CD4-positive, alpha-beta T cell treated with Interleukin-12 subunit alpha and Interleukin-12 subunit beta, for 1 hour (primary cell): Measurements from ENCODE around the gene QRFP.

Experiments used
- DNase-seq: peaks from one replicate; pipeline ENCODE4 v3.0.0-alpha.2; 2020

The QRFP gene

GRCh38 chr9:130888146-130888885 lies 8.3 kb downstream of the QRFP start:
- no peak for DNase-seq

GRCh38 chr9:130887494-130888144 lies 9.0 kb downstream of the QRFP start:
- DNase-seq: no peak

DNA sequence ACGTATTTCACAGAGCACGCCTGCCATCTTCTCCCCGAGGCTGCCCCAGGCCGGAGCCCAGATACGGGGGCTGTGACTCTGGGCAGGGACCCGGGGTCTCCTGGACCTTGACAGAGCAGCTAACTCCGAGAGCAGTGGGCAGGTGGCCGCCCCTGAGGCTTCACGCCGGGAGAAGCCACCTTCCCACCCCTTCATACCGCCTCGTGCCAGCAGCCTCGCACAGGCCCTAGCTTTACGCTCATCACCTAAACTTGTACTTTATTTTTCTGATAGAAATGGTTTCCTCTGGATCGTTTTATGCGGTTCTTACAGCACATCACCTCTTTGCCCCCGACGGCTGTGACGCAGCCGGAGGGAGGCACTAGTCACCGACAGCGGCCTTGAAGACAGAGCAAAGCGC lies 9.6 kb downstream of the QRFP start:
- DNase-seq: no peak

DNA sequence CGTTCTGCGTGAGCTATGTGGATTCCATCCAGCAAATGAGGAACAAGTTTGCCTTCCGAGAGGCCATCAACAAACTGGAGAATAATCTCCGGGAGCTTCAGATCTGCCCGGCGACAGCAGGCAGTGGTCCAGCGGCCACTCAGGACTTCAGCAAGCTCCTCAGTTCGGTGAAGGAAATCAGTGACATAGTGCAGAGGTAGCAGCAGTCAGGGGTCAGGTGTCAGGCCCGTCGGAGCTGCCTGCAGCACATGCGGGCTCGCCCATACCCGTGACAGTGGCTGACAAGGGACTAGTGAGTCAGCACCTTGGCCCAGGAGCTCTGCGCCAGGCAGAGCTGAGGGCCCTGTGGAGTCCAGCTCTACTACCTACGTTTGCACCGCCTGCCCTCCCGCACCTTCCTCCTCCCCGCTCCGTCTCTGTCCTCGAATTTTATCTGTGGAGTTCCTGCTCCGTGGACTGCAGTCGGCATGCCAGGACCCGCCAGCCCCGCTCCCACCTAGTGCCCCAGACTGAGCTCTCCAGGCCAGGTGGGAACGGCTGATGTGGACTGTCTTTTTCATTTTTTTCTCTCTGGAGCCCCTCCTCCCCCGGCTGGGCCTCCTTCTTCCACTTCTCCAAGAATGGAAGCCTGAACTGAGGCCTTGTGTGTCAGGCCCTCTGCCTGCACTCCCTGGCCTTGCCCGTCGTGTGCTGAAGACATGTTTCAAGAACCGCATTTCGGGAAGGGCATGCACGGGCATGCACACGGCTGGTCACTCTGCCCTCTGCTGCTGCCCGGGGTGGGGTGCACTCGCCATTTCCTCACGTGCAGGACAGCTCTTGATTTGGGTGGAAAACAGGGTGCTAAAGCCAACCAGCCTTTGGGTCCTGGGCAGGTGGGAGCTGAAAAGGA lies 10.9 kb downstream of the QRFP start:
- DNase-seq: no peak

DNA sequence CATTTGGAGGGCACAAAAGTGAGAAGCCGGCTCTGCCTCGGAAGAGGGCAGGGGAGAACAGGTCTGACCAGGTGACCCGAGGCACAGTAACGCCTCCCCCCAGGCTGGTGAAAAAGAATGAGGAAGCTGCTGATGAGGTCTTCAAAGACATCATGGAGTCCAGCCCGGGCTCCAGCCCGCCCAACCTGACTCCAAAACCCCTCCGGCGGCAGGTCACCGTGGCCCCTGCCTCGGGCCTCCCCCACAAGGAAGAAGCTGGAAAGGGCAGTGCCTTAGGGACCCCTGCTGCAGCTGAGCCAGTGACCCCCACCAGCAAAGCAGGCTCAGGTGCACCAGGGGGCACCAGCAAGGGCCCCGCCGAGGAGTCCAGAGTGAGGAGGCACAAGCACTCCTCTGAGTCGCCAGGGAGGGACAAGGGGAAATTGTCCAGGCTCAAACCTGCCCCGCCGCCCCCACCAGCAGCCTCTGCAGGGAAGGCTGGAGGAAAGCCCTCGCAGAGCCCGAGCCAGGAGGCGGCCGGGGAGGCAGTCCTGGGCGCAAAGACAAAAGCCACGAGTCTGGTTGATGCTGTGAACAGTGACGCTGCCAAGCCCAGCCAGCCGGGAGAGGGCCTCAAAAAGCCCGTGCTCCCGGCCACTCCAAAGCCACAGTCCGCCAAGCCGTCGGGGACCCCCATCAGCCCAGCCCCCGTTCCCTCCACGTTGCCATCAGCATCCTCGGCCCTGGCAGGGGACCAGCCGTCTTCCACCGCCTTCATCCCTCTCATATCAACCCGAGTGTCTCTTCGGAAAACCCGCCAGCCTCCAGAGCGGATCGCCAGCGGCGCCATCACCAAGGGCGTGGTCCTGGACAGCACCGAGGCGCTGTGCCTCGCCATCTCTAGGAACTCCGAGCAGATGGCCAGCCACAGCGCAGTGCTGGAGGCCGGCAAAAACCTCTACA lies 11.8 kb downstream of the QRFP start:
- no peak for DNase-seq

DNA sequence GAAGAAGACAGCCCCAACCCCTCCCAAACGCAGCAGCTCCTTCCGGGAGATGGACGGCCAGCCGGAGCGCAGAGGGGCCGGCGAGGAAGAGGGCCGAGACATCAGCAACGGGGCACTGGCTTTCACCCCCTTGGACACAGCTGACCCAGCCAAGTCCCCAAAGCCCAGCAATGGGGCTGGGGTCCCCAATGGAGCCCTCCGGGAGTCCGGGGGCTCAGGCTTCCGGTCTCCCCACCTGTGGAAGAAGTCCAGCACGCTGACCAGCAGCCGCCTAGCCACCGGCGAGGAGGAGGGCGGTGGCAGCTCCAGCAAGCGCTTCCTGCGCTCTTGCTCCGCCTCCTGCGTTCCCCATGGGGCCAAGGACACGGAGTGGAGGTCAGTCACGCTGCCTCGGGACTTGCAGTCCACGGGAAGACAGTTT lies 12.5 kb downstream of the QRFP start:
- DNase-seq: no peak

DNA sequence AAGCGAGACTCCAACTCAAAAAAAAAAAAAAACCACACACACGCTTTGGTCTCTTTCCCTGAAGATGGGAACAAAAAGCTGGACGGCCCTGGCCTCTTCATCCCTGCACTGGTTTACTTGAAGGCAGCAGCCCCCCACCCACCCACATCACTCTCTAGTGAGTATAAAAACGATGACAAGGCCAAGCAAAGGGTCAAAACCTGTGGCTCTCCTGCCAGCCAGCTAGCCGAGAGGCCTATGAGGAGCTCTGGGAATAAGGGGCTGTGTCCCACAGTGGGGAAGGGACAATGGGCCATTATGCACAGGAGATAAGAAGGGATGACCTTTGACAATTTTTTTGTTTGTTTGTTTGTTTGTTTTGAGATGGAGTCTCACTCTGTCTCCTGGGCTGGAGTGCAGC lies 13.1 kb downstream of the QRFP start:
- no peak for DNase-seq

GRCh38 chr9:130882696-130883225 lies 13.9 kb downstream of the QRFP start:
- DNase-seq: no peak

DNA sequence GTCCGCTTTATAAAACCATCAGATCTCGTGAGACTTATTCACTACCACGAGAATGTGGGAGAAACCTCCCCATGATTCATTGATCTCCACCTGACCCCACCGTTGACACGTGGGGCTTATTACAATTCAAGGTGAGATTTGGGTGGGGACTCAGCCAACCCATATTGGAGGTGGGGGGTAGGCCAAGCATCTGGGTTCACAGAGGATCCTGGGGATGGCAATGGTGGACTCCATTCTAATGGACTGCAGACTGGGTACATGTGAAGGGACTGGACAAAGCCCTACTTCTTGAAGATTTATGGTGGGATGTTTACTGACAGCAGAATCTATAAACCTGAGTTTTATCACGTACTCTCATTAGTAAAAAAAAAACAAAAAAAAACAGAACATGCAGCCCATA lies 15.1 kb downstream of the QRFP start:
- no peak for DNase-seq

DNA sequence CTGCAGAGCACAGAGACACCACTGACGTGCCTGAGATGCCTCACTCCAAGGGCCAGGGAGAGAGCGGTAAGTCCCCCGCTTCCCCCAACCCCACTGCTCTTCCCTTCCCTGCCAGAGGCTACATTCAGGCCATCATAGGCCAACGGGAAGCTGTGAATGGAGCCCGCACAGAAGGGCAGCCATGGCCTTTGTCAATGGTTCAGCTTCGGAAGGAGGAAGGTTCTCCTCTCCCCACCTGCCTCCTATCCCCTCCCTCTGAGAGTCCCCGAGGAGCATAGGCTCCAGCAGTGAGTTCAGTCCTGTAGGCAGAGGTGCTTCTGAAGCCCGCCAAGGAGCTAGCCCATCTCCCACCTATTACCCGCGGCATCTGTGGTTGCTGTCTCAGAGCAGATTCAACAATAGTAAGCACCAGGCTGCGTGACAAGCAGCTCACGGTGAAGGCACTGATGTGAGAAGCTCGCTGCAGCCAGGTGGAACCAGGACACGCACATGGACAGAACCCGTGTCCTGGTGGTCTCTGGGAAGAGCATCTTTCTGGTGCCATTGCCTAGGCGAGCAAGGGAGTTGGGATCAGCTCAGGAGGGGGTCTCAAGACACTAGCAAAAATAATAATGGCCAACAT lies 15.9 kb downstream of the QRFP start:
- DNase-seq: no peak

DNA sequence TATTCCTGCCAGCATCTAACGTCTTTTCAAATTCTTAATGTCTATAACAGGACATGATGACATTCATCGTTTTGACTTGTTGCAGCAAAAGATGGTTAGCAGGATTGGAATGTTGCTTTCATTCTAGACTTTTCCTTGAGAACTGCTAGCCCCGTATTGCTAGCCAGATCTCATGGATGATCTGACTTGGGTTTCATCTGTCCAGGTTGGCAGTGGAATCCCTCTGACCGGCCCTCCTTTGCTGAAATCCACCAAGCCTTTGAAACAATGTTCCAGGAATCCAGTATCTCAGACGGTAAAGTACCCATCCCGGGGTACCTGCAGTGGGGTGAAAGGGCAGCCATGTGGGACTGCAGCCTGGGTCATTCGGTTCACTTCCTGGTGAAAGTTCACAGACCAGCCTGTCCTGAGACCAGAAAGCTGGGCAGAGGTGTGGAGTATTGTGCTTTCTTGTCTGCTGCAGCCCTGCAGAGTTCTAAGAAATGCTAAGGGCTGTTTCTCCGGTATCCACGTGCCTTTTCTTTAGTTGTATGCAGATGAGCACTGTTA lies 16.7 kb downstream of the QRFP start:
- DNase-seq: no peak

DNA sequence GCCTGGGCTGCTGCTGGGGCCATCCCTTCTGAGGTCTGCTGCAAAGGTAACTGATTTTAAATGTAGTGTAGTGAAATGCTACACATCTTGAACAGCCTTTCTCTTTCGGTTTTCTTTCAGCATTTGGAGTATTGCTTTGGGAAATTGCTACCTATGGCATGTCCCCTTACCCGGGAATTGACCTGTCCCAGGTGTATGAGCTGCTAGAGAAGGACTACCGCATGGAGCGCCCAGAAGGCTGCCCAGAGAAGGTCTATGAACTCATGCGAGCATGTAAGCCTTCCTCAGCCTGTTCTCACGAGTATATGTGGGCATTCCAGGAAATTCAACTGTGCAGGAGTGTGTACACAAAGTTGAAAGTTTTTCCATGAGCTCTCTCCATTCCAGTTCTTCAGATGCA lies 18.3 kb downstream of the QRFP start:
- DNase-seq: no peak

DNA sequence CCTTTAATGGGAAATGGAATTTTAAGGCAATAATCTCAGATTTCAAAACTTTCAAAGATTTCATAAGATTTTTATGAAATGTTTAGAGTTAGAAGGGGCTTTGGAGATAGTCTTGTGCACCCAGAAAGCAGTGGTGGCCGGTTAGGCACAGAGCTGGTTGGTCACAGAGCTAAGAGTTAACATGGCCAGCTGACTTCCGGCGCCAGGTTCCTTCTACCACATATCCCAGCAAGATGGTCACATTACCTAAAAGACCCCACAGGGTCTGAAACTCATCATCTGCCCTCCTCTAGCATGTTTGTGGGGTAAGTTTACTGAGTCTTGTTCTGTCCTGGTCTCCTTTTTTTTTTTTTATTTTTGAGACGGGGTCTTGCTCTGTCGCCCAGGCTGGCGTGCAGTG lies 19.3 kb downstream of the QRFP start:
- no peak for DNase-seq

- no peak for DNase-seq
These were observed 21.8 kb downstream of the QRFP start for GRCh38 chr9:130874783-130875182.

GRCh38 chr9:130873966-130874365 lies 22.6 kb downstream of the QRFP start:
- no peak for DNase-seq

DNA sequence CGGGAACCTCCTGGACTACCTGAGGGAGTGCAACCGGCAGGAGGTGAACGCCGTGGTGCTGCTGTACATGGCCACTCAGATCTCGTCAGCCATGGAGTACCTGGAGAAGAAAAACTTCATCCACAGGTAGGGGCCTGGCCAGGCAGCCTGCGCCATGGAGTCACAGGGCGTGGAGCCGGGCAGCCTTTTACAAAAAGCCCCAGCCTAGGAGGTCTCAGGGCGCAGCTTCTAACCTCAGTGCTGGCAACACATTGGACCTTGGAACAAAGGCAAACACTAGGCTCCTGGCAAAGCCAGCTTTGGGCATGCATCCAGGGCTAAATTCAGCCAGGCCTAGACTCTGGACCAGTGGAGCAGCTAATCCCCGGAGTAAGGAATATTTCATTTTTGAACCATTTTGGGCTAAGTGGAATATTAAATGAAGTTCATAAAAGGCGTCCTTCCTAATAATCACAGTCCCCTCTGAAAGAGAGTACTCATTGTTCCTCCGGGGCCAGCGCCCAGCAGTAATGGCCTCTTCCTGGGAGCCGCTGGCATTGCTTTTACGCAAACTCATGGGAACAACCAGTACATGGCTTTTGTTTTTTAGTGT lies 23.6 kb downstream of the QRFP start:
- no peak for DNase-seq

DNA sequence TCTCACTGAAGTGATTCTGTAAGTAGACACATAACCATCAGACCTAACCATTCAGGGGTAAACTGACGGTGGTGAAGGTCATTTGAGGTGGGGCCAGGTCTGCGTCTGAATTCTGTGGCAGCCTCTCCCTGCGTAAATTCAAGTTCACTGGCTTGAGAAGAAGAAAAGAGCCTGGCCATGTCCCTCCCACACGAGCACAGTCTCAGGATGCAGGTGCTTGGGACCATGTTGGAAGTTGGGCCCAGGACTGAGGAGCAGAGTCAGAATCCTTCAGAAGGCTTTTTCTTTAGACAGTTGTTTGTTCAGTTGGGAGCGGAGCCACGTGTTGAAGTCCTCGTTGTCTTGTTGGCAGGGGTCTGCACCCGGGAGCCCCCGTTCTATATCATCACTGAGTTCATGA lies 24.1 kb downstream of the QRFP start:
- no peak for DNase-seq

DNA sequence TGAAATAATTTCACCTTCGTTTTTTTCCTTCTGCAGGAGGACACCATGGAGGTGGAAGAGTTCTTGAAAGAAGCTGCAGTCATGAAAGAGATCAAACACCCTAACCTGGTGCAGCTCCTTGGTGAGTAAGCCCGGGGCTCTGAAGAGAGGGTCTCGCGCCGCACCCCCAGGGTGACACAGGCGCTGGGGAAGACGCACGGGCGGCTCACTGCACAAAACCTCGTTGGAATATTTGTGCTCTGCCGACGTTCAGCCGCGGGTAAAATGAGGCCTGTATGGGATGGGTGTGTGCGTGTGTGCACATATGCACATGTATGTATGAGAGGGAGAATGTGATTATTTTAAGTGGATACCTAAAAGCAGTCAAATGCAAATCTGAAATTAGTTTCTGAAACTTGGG lies 24.5 kb downstream of the QRFP start:
- no peak for DNase-seq

DNA sequence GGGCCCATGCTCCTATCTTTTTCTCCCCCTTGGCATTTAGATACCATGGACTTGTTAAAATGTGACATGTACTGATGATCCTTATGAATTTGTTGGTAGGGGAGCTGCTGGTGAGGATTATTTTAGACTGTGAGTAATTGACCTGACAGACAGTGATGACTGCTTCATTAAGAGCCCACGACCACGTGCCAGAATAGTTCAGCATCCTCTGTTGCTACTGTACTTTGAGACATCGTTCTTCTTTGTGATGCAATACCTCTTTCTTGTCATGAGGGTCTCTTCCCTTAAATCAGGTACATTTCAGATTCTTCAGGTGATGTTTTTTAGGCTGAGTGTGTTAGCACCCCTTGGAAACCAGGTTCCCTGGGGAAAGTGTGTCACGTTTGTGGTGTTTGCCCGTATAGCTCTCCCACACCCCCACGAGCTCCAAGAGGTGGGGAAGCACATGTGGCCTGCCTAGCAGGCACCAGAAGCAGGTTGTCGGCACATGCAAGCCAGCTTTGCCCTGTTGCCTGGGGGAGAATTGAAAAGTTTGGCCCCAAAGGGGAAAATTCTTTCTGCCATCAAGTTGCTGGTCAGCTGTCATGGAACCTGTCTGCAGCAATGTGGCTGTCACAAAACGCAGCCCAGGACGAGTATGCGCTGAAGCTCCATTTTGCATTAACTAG lies 25.1 kb downstream of the QRFP start:
- DNase-seq: no peak
